NCI-H2171 (cell line): ENCODE measurements around the gene ATP5ME.

Experiments used
- DNase-seq: peaks from one replicate; lab custom pipeline; 2025; lab: John Stamatoyannopoulos, UW

The ATP5ME gene

GRCh38 chr4:666822-667544 lies 7.1 kb downstream of the ATP5ME start:
- no peak for DNase-seq

- DNase-seq, result no peak
These were observed 7.7 kb downstream of the ATP5ME start for GRCh38 chr4:666436-666810.

- DNase-seq, result no peak
These were observed 8.2 kb downstream of the ATP5ME start for GRCh38 chr4:665751-666435.

- DNase-seq, result no peak
These were observed 8.7 kb downstream of the ATP5ME start for GRCh38 chr4:665381-665750.

- DNase-seq, result no peak
These were observed 9.3 kb downstream of the ATP5ME start for GRCh38 chr4:664713-665231.

- peak; percentile 54 for DNase-seq
These were observed 10.3 kb downstream of the ATP5ME start for GRCh38 chr4:663438-664428.

- DNase-seq, result no peak
These were observed 11.0 kb downstream of the ATP5ME start for GRCh38 chr4:663046-663437.

- DNase-seq, result no peak
These were observed 12.0 kb downstream of the ATP5ME start for GRCh38 chr4:661881-662761.

GRCh38 chr4:661231-661630 lies 12.8 kb downstream of the ATP5ME start:
- no peak for DNase-seq

- no peak for DNase-seq
These were observed 13.7 kb downstream of the ATP5ME start for GRCh38 chr4:660401-660800.

GRCh38 chr4:659851-660250 lies 14.2 kb downstream of the ATP5ME start:
- DNase-seq, result no peak

- no peak for DNase-seq
These were observed 15.1 kb downstream of the ATP5ME start for GRCh38 chr4:658681-659667.

- no peak for DNase-seq
These were observed 16.0 kb downstream of the ATP5ME start for GRCh38 chr4:657834-658667.

GRCh38 chr4:657338-657833 lies 16.7 kb downstream of the ATP5ME start:
- no peak for DNase-seq

GRCh38 chr4:656436-657337 lies 17.4 kb downstream of the ATP5ME start:
- no peak for DNase-seq

GRCh38 chr4:655464-656151 lies 18.5 kb downstream of the ATP5ME start:
- no peak for DNase-seq

GRCh38 chr4:654871-655463 lies 19.1 kb downstream of the ATP5ME start:
- DNase-seq, result no peak
